Superior temporal gyrus (tissue), 1 donor: ENCODE measurements around the gene MX1.

ENCODE experiments used
- DNase-seq: peaks from one replicate; pipeline ENCODE4 v3.0.0-alpha.2; 2016; ENCODE audit errors: extremely low spot score

The MX1 gene

GRCh38 chr21:41425954-41426675 lies at the start of gene MX1:
Gene MX1 (plus strand): TSS chr21:41426239. CDS start chr21:41432071, 5,832 bp downstream.
- DNase-seq, result peak; percentile 17

GRCh38 chr21:41377715-41378114 lies 48.3 kb upstream of the MX1 start:
- DNase-seq, result no peak

GRCh38 chr21:41378849-41379248 lies 47.2 kb upstream of the MX1 start:
- DNase-seq, result no peak

- DNase-seq, result no peak
Observed at GRCh38 chr21:41379901-41380300, 46.1 kb upstream of the MX1 start.

GRCh38 chr21:41381731-41382130 lies 44.3 kb upstream of the MX1 start:
- no peak for DNase-seq

GRCh38 chr21:41387042-41387819 lies 38.8 kb upstream of the MX1 start:
- DNase-seq, result no peak

- no peak for DNase-seq
Observed at GRCh38 chr21:41387824-41388223, 38.2 kb upstream of the MX1 start.

GRCh38 chr21:41388259-41388658 lies 37.8 kb upstream of the MX1 start:
- no peak for DNase-seq

- no peak for DNase-seq
Observed at GRCh38 chr21:41390043-41390639, 35.9 kb upstream of the MX1 start.

- DNase-seq, result no peak
Observed at GRCh38 chr21:41393876-41394465, 32.1 kb upstream of the MX1 start.

GRCh38 chr21:41396558-41397075 lies 29.4 kb upstream of the MX1 start:
- no peak for DNase-seq

- DNase-seq, result no peak
Observed at GRCh38 chr21:41397471-41397891, 28.6 kb upstream of the MX1 start.

GRCh38 chr21:41398251-41398650 lies 27.8 kb upstream of the MX1 start:
- no peak for DNase-seq

- DNase-seq, result no peak
Observed at GRCh38 chr21:41398831-41399230, 27.2 kb upstream of the MX1 start.

GRCh38 chr21:41399246-41399800 lies 26.7 kb upstream of the MX1 start:
- no peak for DNase-seq

- no peak for DNase-seq
Observed at GRCh38 chr21:41402231-41402630, 23.8 kb upstream of the MX1 start.

GRCh38 chr21:41402796-41403195 lies 23.2 kb upstream of the MX1 start:
- DNase-seq, result no peak

GRCh38 chr21:41403331-41403730 lies 22.7 kb upstream of the MX1 start:
- DNase-seq, result no peak

GRCh38 chr21:41403966-41404365 lies 22.1 kb upstream of the MX1 start:
- DNase-seq, result no peak

- DNase-seq, result no peak
Observed at GRCh38 chr21:41405321-41405720, 20.7 kb upstream of the MX1 start.

GRCh38 chr21:41406340-41406739 lies 19.7 kb upstream of the MX1 start:
- no peak for DNase-seq
